GM21619 (cell line): Measurements from ENCODE around the gene HSF2BP.
"Not testable (repeated sequence)": the region's sequence is repeated elsewhere in the genome, so short reads cannot be mapped to it uniquely, and the experiment has no call there.

Experiments used
- ATAC-seq: cut with Tn5 transposase; IDR thresholded peaks from one replicate; pipeline ENCODE4 v1.9.1; 2021; ENCODE audit not compliant: unreplicated experiment

HSF2BP gene

DNA sequence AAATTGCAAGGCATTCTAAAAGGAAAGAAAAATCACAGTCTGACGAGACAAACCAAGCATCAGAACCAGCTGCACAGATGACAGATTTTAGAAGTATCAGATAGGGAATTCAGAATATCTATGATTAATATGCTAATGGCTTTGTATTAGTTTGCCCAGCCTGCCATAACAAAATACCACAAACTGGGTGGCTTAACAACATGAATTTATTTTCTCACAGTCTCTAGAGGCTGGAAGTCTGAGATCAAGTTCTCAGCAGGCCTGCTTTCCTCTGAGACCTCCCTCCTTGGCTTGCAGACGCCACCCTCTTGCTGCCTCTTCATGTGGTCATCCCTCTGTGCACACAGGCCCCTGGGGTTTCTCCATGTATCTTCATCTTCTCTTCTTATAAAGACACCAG is 118.7 kb downstream of the HSF2BP start:
- not testable (repeated sequence) for ATAC-seq

DNA sequence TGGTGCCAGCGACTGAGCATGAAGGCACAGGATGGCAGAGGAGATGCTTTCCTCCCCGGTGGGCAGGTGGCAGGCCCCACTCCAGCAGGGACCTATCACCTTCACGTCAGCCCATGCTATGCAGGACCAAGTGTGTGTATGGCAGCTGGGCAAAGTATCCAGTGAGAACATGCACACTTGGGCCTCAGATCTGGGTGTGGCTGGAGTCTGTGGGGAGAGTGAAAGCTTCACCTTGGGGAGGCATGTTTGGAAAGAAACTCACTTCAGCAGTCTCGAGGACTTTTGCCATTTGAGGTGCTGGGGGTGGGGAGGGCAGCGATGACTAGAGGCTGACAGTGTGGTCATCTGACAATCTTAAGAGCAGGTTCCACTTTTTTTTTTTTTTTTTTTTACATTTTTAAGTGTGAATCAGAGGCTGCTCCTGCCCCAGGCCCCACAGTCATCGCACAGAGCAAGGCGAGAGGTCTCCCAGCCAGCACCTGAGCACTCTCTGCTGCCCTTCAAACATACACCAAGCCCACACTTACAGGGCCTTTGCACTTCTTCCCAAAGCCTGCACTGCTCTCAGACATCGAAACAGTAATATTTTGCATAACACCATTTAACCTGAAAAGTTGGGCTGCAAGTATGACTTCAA is 136.7 kb downstream of the HSF2BP start:
- not testable (repeated sequence) for ATAC-seq

DNA sequence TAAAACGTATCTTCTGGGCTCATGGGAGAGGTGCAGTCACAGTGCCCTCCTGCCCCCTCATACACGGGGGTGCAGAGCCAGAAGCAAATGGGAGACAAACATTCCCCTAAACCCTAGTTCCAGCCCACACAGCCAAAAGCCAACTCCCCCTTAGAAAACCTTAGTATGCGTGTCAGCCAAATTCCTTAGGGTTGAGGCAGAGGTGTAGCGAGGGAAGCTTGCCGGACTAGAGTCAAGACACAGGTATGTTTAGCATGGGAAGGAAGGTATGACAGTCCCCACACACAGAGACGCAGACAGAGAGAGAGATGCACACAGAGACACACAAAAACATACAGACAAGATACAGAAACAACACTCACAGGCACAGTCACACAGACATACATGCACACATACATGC is 141.6 kb downstream of the HSF2BP start:
- not testable (repeated sequence) for ATAC-seq

DNA sequence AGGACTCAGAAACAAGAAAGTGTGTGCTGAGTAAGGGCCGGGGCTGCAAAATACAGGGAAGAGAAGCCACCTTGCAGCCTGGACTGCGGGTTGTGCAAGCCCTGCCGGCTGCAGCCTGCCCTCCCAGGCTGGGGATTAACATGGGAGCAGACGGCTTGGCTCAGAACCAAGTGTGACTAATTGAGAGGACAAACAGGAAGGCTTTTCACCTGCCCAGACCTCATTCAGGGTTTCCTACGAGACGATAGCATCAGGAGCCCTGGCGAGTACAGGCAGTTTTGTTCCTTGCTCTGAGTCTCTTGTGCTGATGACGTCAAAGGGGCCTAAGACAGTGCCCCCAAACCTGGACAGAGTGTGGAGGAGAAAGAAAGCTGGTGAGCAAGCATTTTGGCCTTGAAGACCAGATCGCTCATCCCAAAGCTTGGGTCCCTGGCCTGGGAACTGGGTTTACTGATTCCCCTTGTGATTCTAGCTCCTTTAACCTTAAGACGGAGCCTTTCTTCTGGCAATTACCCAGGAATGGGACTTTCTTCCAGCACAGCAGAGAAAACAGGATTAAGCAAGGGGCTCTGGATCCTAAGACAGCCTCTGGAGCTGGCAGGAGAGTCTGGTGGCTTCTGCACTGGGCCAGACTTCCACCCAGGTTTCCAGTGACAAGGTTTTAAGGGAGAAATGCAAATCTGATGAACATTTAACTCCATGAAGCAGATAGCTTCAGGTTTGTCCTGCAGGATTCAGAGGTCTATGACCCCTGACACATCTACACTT is 142.2 kb downstream of the HSF2BP start:
- not testable (repeated sequence) for ATAC-seq

DNA sequence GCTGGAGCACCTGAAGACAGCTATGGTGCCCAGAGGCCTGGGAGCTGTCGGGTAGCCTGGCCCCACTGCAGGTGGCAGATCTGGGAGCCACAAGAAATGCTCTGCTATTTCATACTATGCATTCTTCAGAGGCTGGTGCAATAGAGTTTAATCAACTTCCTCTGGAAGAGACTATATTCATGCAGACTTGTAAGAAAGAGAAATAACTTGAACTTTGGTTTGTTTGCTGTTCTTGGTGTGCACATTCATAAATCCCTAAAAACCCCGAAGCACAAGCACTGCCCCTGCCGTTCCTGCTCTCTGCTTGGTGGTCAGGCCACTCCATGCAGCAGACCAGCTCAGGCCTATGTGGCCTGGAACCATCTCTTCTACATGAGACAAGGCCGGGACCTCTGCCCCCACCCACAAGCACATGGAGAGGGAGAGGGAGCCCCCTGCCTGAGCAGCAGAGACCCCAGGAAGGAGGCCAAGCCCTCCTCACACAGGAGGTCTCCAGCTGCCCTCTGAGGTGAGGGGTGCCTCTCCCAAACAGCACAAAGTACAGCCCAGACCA is 142.9 kb downstream of the HSF2BP start:
- ATAC-seq, result not testable (repeated sequence)

DNA sequence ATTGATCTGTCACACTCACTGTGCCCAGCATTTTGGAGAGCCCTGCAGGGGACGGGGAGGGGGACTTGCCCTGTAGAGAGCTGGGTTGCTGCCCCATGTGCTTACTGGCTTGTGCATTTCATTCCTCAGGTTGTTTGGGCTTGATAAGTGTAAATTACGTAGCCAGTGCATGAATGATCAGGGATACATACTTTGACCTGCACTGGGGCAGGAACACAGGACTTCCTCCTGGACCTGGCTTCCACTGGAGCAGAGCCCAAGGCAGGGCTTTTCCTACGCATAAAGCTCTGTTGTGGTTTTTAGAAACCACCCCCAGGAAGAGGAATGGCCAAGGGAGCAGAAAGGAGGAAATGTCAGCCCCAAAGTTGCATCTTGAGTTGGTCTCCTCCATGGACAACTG is 144.5 kb downstream of the HSF2BP start:
- ATAC-seq, result not testable (repeated sequence)

DNA sequence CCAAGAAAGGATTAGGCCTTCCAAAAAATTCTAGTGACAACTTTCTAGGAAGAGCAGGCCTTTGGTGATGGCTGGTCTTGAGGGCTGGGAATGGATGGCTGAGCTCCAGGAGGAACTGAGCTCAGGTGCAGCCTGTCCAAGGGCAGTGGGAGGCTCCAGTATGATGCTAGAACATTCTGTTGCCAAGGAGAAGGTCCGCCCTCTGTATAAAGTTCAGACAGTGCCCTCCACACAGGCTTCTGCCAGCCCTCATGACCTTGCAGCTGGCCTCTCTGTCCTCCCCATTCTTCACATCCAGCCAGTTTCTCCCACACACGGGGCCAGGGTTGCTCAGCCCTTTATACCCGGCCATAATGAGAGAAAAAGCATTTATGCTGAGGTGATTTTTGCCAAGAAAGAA is 146.3 kb downstream of the HSF2BP start:
- not testable (repeated sequence) for ATAC-seq

DNA sequence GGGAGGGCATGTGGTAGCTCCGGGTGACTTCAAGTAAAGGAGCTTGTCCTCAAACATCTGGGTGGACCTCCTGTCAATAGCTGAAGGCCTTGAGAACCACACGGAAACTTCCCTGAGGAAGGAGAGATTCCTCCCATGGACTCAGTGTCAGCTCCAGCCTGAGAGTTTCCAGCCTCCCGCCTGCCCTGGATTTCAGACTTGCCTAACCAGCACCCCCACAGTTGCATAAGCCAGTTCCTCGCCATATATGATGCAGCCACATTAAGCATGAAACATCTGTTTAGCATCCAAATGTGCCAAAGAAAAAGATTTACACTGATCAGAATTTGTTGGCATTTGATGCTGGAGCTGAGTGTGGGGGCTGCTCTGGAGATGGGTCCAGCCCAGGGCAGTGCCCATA is 148.1 kb downstream of the HSF2BP start:
- ATAC-seq, result not testable (repeated sequence)

DNA sequence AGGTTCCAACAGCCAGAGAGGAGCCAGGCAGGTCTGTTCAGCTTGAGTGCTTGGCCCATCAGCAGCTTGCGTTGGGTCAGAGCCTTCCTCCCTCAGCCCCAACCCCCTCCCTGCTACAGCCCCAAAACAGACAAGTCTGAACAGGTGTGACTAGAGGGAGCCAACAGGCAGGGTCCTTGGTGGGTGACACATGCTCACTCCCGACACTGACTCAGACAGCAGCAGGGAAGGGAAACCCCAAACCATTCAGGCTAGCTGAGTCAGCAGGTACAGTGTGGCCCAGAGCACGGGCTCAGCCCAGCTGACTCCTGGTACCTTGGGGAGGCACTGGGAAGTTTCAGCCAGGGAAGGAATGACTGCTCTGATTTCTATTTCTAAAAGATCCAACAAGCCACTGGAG is 148.6 kb downstream of the HSF2BP start:
- not testable (repeated sequence) for ATAC-seq

DNA sequence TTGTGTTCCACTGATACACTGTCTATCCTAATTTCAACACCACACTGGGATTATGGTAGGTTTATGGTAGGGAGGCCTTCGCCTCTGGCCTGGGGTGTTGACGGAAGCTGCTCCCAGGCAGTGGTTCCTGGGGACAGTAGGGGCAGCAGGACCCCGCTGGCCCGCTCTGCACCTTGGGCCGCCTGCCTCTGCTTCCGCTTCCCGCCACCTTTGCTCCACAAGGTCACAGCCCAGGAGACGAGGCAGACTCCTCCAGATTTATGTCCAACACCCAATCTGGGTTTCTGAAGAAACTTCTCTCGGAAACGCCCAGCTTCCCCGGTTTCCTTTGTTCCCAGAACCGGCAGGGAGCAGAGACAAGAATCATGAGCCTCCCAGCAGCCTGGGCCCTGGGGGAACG is 155.4 kb downstream of the HSF2BP start:
- ATAC-seq, result not testable (repeated sequence)

DNA sequence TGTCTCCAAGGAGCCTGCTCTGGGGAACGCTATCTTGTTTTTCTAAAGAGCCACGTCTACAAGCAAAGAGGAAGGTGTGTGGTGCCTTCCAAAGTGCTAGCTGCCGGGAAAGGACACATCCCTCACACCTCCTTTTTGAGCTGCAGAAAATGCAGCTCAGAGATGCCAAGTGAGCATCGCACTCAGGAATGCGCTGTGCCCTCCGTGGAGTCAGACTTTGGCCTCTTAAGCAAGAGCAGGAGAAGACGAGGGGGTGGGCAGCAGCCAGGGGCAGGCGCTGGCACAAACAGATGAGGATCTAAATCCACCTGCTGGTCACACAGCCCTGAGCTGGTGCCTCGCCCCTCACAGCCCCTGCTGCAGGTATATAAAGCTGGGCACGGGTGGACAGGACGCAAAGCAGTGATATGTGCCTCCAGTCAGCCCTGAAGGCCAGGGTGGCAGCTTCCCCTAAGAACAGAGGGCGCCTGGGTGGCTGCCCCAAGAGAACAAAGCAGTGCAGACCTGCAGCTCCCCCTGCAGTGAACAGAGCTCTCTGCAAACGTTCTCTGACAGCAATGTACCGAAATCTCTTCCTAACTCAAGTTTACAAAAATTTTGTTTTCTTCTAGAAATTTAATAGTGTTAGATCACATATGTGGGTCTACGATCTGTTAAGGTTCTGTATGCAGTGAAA is 156.1 kb downstream of the HSF2BP start:
- ATAC-seq, result not testable (repeated sequence)

DNA sequence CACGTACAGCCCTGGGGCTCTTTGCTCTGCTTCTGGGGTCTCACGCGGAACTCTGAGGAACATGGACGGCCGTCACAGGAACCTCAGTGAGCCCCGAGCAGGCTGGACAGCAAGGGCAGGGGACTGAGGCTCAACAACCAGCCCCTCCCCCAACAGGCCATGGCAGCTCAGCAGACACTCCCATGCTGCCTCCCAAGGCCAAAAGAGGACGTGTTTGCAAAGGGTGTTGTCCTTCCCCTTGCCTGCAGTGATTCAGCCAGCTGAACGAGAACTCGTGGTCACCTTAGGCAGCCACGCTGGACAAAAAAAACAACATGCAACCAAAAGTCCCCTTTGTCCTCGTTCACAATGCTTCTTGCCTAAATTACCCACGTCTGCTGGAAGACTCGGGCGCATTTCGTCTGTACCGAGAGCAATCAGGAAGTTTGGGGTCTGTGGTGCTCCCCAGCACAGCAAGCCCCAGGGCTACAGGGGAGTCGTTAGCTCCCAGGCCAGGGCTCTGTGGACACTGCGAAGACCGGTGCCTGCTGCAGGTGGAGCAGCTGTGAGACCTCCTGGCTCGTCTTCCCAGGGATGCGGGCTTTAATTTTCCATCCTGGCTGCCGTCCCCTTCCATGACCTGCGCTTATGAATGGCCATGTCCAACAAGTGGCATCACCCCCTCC is 156.7 kb downstream of the HSF2BP start:
- not testable (repeated sequence) for ATAC-seq

DNA sequence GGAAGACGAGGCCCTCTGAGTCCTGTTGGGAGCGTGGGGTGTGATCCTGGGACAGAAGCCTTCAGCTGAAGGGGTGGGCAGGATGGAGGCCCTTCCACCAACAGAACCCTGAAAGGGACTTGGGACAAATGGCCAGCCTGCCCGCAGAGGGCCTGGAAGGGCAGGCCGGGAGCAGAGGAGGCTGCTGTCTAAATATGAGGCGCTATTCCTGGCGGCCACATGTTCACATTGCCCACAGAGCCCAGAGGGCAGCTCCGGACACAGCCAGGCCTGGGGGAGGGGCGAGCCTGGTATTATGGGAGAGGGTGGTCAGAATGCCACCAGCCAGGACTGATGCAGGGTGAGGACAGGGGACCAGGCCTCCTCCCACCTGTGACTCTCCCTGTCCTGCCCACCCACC is 160.4 kb downstream of the HSF2BP start:
- ATAC-seq, result not testable (repeated sequence)

DNA sequence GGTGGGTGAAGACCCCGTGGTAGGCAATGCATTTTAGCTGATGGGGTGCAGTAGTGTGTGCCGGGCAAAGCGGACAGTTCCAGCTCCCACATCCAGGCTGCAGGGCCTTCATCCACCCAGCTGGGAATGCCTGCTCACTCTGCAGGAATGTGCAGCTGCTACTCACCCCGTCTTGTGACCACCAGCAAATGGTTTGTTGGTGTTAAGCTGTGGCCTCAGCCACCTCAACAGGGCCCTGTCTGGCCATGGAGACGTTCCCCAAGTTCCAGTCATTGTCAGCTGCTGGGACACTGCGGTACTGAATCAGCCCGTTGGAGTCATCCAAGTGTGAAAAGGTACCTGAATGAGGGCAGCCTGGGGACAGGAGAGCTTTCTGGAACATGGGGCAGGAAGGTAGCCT is 161.2 kb downstream of the HSF2BP start:
- not testable (repeated sequence) for ATAC-seq

DNA sequence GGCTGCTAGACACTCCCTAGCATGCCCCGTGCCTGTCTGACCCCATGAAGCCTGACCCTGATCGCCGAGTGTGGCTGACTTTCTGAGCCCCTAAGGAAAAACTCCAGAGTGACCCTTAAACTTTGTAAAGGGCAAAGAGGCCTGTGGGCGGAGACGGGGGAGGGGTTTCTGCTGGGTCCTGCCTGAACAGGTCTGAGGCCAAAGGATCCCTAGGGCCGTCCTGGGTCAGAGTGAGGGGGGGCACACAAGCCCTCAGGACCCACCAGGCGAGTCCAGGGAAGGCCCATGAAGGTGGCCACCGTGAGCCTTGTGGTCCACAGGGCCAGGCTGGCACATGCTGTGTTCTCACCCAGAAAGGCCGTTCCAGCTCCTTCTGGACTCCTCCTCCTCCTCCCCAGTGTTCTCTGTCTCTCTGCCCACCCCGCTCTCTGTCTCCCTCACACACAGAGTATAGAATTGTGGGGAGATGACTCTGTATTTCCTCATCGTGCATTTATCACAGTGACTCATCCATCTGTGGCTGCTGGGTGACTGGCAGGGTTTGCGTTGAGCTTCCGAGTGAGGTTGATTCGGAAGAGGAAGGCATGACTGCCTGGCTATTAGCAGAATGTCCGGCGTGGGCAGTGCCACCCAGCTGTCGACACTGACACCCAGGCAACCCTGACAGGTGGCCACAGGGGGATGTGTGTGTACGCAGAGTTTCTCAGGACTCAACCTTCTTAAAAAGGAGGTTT is 164.8 kb downstream of the HSF2BP start:
- not testable (repeated sequence) for ATAC-seq

DNA sequence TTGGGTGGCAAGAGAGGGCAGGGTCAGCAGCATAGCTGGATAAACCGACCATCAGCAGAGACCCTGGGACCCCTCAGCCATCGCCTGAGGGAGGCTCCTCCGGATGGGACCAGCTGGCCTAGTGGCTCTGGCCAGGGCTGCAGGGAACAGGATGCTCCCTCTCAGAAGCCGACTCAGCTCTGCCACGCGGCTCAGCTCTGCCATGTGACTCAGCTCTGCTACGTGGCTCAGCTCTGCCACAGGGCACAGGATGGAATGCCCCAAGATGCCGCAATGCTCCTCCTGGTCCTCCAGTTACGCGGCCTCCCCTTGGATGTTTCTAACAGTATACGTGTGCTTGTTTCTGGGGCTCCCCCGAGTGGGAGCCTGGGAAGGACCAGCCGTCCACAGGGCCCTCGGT is 165.8 kb downstream of the HSF2BP start:
- ATAC-seq, result not testable (repeated sequence)

DNA sequence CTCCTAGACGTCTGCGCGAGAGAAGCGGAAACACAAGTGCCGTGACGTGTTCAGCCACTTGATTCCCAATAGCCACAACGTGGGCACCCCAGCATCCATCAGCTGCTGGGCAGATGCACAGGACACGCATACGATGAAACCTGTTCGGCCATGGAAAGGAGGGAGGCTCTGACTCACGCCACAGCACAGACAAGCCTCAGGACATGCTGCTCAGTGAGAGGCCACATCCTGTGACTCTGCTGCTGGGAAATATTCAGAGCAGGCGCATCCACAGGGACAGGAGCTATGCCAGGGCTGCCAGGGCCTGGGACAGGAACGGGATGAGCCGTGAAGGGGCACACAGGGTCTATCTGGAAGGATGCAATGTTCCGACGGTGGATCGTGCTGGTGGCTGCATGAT is 171.1 kb downstream of the HSF2BP start:
- not testable (repeated sequence) for ATAC-seq

DNA sequence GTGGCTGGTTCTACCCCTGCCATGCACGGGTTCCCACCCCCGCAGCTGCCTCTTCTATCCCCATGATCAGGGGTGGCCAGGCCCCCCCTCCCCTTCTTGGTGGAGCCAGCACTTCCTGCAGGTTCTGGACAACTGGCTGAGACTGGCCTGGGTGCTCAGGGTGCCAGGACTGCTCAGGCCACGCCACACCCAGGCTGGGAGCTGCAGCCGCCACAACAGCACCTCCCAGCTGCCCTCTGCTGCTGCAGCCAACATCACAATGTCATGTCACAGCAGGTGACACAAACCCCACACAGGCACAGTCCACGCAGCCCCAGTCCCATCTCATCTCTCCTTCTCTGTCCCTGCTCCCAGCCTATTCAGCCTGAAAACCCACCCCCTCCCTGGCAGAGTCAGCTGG is 173.2 kb downstream of the HSF2BP start:
- not testable (repeated sequence) for ATAC-seq

DNA sequence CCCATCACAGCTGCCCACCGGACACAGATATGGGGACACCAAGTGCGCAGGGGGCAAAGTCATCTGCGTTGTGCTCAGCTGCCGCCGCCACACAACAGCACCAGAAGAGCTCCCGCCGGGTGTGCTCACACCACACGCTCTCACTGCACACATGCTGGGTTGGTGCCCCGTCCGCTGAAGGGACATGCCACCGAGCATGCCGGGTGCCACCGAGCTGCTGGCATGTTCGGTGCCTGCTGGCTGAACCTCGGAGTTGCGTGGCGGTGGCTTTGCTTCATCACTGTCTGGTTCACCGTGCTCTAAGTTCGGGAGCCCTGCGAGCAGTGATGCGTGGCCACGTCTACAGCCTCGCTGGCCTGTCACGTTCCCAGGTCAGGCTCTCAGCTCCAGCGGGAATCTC is 174.3 kb downstream of the HSF2BP start:
- ATAC-seq, result not testable (repeated sequence)

DNA sequence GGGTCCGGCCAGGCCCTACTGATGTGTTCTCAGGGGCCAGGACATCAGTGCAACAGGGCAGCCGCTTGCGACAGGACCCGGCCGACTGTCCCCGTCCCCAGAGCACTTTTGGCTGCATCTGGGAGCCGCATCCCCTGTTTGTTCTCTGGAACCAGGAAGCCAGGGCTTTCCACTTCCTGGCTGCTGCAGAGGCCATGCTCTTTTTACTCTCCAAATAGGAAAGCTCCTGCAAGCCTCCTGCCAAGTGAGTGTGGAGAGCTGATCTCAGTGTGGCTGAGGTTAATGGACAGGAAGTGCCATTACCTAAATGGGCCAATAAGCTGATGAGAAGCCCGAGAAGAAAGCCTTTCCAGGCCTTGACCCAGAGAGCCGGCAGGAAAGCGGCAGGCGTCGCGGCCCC is 180.1 kb downstream of the HSF2BP start:
- not testable (repeated sequence) for ATAC-seq
